Measurements from ENCODE around the gene C16orf87.
A peak's percentile ranks its signal among the peaks of the same experiment; 100 is the strongest.

C16orf87 gene

GRCh38 chr16:46845952-46846351 is 15.0 kb upstream of the C16orf87 start:
- TF ChIP-seq CTCF (IDR thresholded peaks at IDR 0.05; ENCODE audit: low read depth, low read length, missing control alignments) = no peak
- in situ Hi-C loops (cut with HindIII; ENCODE audit: low pct_ligation_motif_present, low sequenced_read_pairs) = no loop called here
- Histone ChIP-seq H3K27ac (no peak overlapping the region), H3K36me3 (replicated peaks) (no peaks in the 10 kb centered on the region), H3K27me3 (replicated peaks) (no peaks in the 10 kb centered on the region), H3K4me3 (ENCODE audit: low read depth, low read length) (no peak overlapping the region)
- no peak for DNase-seq

GRCh38 chr16:46844771-46845170 is 13.8 kb upstream of the C16orf87 start:
- TF ChIP-seq CTCF (IDR thresholded peaks at IDR 0.05; ENCODE audit: low read depth, low read length, missing control alignments) = no peak
- Histone ChIP-seq H3K4me3 (ENCODE audit: low read depth, low read length) (no peak overlapping the region), H3K27ac (no peak overlapping the region), H3K36me3 (replicated peaks) (no peaks in the 10 kb centered on the region), H3K27me3 (replicated peaks) (no peaks in the 10 kb centered on the region)
- DNase-seq = peak; percentile 41
- in situ Hi-C loops (cut with HindIII; ENCODE audit: low pct_ligation_motif_present, low sequenced_read_pairs) = no loop called here

GRCh38 chr16:46843898-46844642 is 13.1 kb upstream of the C16orf87 start:
- H3K27me3 ChIP-seq (replicated peaks) = no peaks in the 10 kb centered on the region
- H3K36me3 ChIP-seq (replicated peaks) = no peaks in the 10 kb centered on the region
- in situ Hi-C loops (cut with HindIII; ENCODE audit: low pct_ligation_motif_present, low sequenced_read_pairs) = no loop called here
- no peak for DNase-seq
- no peak overlapping the region for H3K4me3 ChIP-seq (ENCODE audit: low read depth, low read length)
- H3K27ac ChIP-seq = no peak overlapping the region
- no peak for TF ChIP-seq CTCF (IDR thresholded peaks at IDR 0.05; ENCODE audit: low read depth, low read length, missing control alignments)

- TF ChIP-seq CTCF (IDR thresholded peaks at IDR 0.05; ENCODE audit: low read depth, low read length, missing control alignments) = no peak
- H3K36me3 ChIP-seq (replicated peaks) = no peaks in the 10 kb centered on the region
- H3K4me3 ChIP-seq (ENCODE audit: low read depth, low read length) = no peak overlapping the region
- no peak overlapping the region for H3K27ac ChIP-seq
- H3K27me3 ChIP-seq (replicated peaks) = no peaks in the 10 kb centered on the region
- DNase-seq = no peak
- in situ Hi-C loops (cut with HindIII; ENCODE audit: low pct_ligation_motif_present, low sequenced_read_pairs) = no loop called here
These were observed 11.4 kb upstream of the C16orf87 start for GRCh38 chr16:46842192-46842895.

GRCh38 chr16:46839986-46840443 is 9.0 kb upstream of the C16orf87 start:
- Histone ChIP-seq H3K27ac (no peak overlapping the region), H3K36me3 (replicated peaks) (no peaks in the 10 kb centered on the region), H3K4me3 (ENCODE audit: low read depth, low read length) (no peak overlapping the region), H3K27me3 (replicated peaks) (no peaks in the 10 kb centered on the region)
- in situ Hi-C loops (cut with HindIII; ENCODE audit: low pct_ligation_motif_present, low sequenced_read_pairs) = no loop called here
- no peak for TF ChIP-seq CTCF (IDR thresholded peaks at IDR 0.05; ENCODE audit: low read depth, low read length, missing control alignments)
- no peak for DNase-seq

All from brain microvascular endothelial cell (primary cell).